A549 (cell line): ENCODE data around the gene TMEM247.

ENCODE experiments used
- NFE2L2 ChIP-seq: fragments of 150-350 bp; conservative IDR thresholded peaks from 2 replicates; pipeline ENCODE4 v1.6.1; 2014; ENCODE audit warnings: low read length
- TP53 ChIP-seq: fragments of 250-450 bp; sonication (Bioruptor Pico); IDR thresholded peaks from 2 replicates; pipeline ENCODE4 v1.5.0; 2021; ENCODE audit warnings: mild to moderate bottlenecking, moderate library complexity

DNA sequence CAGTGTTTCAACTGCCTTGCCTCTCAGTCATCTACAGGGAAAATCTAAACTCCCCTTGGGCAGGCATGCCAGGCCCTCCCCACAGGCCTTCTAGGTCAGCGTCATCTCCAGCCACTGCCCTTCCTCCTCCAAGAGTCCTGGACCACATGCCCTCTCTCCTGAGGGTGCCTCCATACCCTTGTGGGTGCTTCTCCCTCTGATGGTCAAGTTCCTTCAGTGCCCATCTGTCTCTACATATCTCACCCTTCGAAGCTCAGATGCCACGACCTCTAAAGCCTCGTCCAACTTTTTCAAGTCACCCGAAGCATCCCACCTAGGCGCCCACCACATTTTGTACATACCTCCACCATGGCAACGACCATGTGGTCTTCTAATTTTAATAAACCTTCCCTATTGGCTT is 22.6 kb upstream of the TMEM247 start:
- TF ChIP-seq NFE2L2 (no peak), TP53 (CRISPR knock-in tag) (no peak)
